ENCODE measurements around the gene GIMAP1. TPM values are rescaled to one million over a fixed set of nuclear protein-coding genes. Genes with fewer than 3 reads are reported as not detected.

The GIMAP1 gene
- total RNA-seq, 1 donor from 2014 or later: not detected

- H3K27me3 Mint-ChIP-seq: peaks cover 87% of the 10 kb centered on the region
- H3K9me3 Mint-ChIP-seq (ENCODE audit: low read depth): no peaks in the 10 kb centered on the region
- H3K36me3 Mint-ChIP-seq (ENCODE audit: insufficient read depth): no peaks in the 10 kb centered on the region
- DNase-seq (ENCODE audit: low spot score, unreplicated experiment): no peak
- TF ChIP-seq CTCF (IDR thresholded peaks at IDR 0.05; ENCODE audit: unreplicated experiment): no peak
- H3K4me3 Mint-ChIP-seq (ENCODE audit: low read depth): no peak overlapping the region
- H3K4me1 Mint-ChIP-seq (ENCODE audit: low read depth): no peaks in the 10 kb centered on the region
- no peak overlapping the region for H3K27ac Mint-ChIP-seq
Measured at GRCh38 chr7:150734254-150734653, 17.8 kb downstream of the GIMAP1 start.

DNA sequence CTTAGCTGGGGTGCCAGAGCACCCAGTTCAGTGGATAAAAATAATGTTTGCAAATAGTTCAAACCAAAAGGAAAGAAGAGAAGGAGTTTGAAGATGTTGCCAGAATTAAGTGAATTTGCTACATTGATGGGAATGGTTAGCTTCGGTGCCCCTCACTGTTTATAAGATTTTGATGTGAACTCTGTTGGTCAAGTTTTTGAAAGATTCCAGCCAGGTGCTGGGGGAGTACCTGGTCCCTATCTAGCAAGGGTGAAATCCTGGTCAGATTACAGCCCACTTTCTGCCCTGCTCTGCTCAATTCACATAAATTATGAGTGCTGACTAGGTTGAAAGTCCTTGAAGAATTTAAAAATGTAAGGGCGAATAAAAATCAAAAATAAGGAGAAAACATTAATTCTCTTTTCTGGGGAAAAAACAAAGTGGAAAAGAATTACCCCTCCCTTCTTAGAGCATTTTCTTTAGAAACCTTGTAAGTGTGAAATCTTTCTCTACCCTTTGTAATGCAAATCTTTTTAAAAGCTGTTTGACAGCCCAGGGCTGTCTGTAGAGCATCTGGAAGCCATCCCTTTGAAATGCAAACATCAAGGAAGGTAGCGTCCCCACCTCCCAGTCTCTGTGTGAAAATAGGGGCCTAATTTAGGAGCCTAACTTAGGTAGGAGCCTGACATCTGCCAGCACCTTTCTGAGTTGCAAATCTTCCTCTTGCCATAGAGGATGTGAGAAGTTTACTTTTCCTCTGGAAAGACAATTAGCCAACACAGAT, 19.4 kb downstream of the GIMAP1 start:
- H3K27me3 Mint-ChIP-seq: peaks cover 89% of the 10 kb centered on the region
- H3K4me1 Mint-ChIP-seq (ENCODE audit: low read depth): no peaks in the 10 kb centered on the region
- H3K27ac Mint-ChIP-seq: no peak overlapping the region
- no peaks in the 10 kb centered on the region for H3K36me3 Mint-ChIP-seq (ENCODE audit: insufficient read depth)
- TF ChIP-seq CTCF (IDR thresholded peaks at IDR 0.05; ENCODE audit: unreplicated experiment): no peak
- no peaks in the 10 kb centered on the region for H3K9me3 Mint-ChIP-seq (ENCODE audit: low read depth)
- no peak overlapping the region for H3K4me3 Mint-ChIP-seq (ENCODE audit: low read depth)
- DNase-seq (ENCODE audit: low spot score, unreplicated experiment): no peak

DNA sequence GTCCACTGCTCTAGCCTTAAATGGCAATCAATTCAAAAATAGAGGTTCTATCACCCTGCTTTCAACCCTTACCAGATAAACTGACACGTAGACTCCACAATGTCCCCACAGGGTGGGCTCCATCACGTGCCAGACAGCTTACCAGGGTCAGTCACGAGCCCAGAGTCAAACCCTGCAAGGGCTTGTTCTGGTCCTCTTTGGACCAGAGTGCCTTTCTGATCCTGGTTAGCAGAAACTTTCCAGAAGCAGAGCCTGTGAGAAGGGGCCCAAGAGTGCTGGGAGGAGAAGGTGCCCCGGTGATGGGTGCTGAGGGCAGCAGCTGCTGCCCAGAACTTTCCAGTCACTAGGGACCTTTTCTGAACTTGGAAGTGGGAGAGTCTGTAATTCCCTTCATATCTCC, 20.5 kb downstream of the GIMAP1 start:
- no peak for TF ChIP-seq CTCF (IDR thresholded peaks at IDR 0.05; ENCODE audit: unreplicated experiment)
- no peak overlapping the region for H3K4me3 Mint-ChIP-seq (ENCODE audit: low read depth)
- DNase-seq (ENCODE audit: low spot score, unreplicated experiment): no peak
- H3K36me3 Mint-ChIP-seq (ENCODE audit: insufficient read depth): no peaks in the 10 kb centered on the region
- H3K27ac Mint-ChIP-seq: no peak overlapping the region
- peaks cover 94% of the 10 kb centered on the region for H3K27me3 Mint-ChIP-seq
- H3K4me1 Mint-ChIP-seq (ENCODE audit: low read depth): no peaks in the 10 kb centered on the region
- H3K9me3 Mint-ChIP-seq (ENCODE audit: low read depth): no peaks in the 10 kb centered on the region

- no peaks in the 10 kb centered on the region for H3K36me3 Mint-ChIP-seq (ENCODE audit: insufficient read depth)
- no peaks in the 10 kb centered on the region for H3K9me3 Mint-ChIP-seq (ENCODE audit: low read depth)
- H3K27ac Mint-ChIP-seq: no peak within 1 kb of the TSS
- TF ChIP-seq CTCF (IDR thresholded peaks at IDR 0.05; ENCODE audit: unreplicated experiment): no peak
- H3K27me3 Mint-ChIP-seq: peaks cover 95% of the 10 kb centered on the region
- H3K4me3 Mint-ChIP-seq (ENCODE audit: low read depth): no peak within 1 kb of the TSS
- no peaks in the 10 kb centered on the region for H3K4me1 Mint-ChIP-seq (ENCODE audit: low read depth)
- DNase-seq (ENCODE audit: low spot score, unreplicated experiment): no peak
Measured at GRCh38 chr7:150737265-150738055, 21.0 kb downstream of the GIMAP1 start, which contains the start of gene GIMAP5. GIMAP5 (plus strand) TSS chr7:150737418; CDS start chr7:150740885, 3,467 bp downstream.

DNA sequence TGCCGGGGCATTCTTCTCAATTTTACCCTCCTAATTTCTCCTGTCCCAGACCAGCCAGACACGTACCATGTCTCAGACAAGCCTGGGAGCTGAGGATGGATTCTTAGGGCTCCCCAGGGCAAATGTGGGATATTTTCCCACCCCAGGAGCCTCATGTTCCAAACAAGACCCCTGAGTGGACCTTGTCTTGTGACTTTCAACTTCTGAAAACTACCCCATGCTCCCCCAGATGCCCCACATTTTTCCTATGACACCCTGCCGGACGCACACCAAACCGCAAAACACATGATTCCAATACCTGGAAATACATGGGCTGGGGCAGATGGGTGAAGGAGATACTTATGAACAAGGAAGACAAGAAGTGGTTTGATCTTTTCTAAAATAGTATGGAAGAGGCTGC, 21.7 kb downstream of the GIMAP1 start:
- Mint-ChIP-seq H3K36me3 (ENCODE audit: insufficient read depth) (no peaks in the 10 kb centered on the region), H3K9me3 (ENCODE audit: low read depth) (no peaks in the 10 kb centered on the region), H3K27me3 (peaks cover 95% of the 10 kb centered on the region), H3K4me1 (ENCODE audit: low read depth) (no peaks in the 10 kb centered on the region), H3K27ac (no peak overlapping the region), H3K4me3 (ENCODE audit: low read depth) (no peak overlapping the region)
- TF ChIP-seq CTCF (IDR thresholded peaks at IDR 0.05; ENCODE audit: unreplicated experiment): no peak
- DNase-seq (ENCODE audit: low spot score, unreplicated experiment): no peak
